Skeletal muscle tissue (tissue), 4 donors: ENCODE measurements around the gene ASCC3. TPM values are rescaled to one million over a fixed set of nuclear protein-coding genes. Genes with fewer than 3 reads are reported as not detected.

Experiments
- H3K27ac ChIP-seq: one replicate; pipeline ENCODE4 v1.7.0; 2013; ENCODE audit warnings: mild to moderate bottlenecking, low read depth, low read length, inconsistent platforms
- H3K27me3 ChIP-seq, 3 donors: one replicate each; pipeline ENCODE4 v1.7.0; 2013; ENCODE audit warnings: low read length in 3 of 3; ENCODE audit not compliant: control insufficient read depth in 3 of 3, insufficient read depth in 3 of 3
- H3K36me3 ChIP-seq, 3 donors: one replicate each; pipeline ENCODE4 v1.7.0; 2013; ENCODE audit warnings: low read length in 3 of 3; ENCODE audit not compliant: control insufficient read depth in 3 of 3, insufficient read depth in 3 of 3
- H3K4me1 ChIP-seq, 3 donors: one replicate each; pipeline ENCODE4 v1.7.0; 2013; ENCODE audit warnings: low read length in 3 of 3, mild to moderate bottlenecking in 3 of 3; ENCODE audit not compliant: control insufficient read depth in 3 of 3, insufficient read depth in 3 of 3
- H3K4me3 ChIP-seq, 3 donors: one replicate each; pipeline ENCODE4 v1.7.0; 2013; ENCODE audit warnings: low read length in 3 of 3
- H3K9ac ChIP-seq, 3 donors: one replicate each; pipeline ENCODE4 v1.7.0; 2013; ENCODE audit warnings: low read length in 3 of 3, mild to moderate bottlenecking in 3 of 3, moderate library complexity in 2 of 3, low read depth in 1 of 3
- H3K9me3 ChIP-seq, 3 donors: one replicate each; pipeline ENCODE4 v1.7.0; 2013; ENCODE audit warnings: low read length in 3 of 3; ENCODE audit not compliant: control insufficient read depth in 3 of 3
- total RNA-seq: library from RNA; depleted of rRNA; stranded (reverse); fragments of >200 nt; gene quantifications from one replicate; pipeline ENCODE4 v1.2.3, GENCODE V29; 2014
- donor health status: Osteomylitis.

The ASCC3 gene
- total RNA-seq, 1 donor from 2014 or later: 21.4 TPM

DNA sequence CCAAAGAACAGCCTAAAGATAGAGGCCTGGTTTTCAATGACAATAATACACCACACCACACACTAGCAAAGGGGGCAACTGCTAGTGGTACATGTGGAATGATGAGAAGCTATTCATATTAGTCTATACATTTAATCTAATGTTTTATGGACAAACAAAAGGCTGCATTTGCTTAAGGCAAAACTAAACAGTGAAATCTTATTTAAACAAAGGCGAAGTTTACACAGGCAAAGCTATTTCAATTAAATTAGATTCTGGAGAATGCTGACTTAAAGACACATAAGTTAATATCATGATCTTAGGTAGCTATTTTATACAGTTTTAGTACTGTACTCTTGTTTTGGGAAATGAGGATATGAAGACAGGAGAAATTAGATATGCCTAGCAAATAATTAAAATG, 362.5 kb downstream of the ASCC3 start:
- Histone ChIP-seq H3K27me3 (no peaks in the 10 kb centered on the region), H3K27ac (no peak overlapping the region), H3K9ac (no peak overlapping the region), H3K4me1 (peaks cover 0 to 6% (median 0%) of the 10 kb centered on the region in 3 donors), H3K4me3 (no peak overlapping the region), H3K36me3 (no peaks in the 10 kb centered on the region), H3K9me3 (no peaks in the 10 kb centered on the region)

DNA sequence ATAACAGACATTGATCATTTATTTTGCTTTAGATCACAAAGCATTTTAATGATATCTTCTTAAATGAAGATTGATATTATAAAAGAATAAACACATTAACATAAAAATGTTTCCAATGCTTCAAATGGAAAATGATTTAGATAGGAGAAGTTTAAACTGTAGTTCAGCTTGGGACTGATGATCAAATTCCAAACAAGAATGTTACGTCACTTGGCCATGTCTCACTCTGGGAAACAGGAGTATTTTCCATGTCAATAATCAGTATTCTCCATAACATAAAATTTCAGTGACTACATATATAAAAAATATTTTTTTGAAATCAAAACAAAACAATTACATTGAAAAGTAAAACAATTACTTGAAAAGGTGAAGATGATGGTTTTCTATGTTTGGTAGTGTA, 363.5 kb downstream of the ASCC3 start:
- Histone ChIP-seq H3K4me3 (no peak overlapping the region), H3K27me3 (no peaks in the 10 kb centered on the region), H3K4me1 (peaks cover 0 to 6% (median 0%) of the 10 kb centered on the region in 3 donors), H3K27ac (no peak overlapping the region), H3K9me3 (no peaks in the 10 kb centered on the region), H3K9ac (no peak overlapping the region), H3K36me3 (no peaks in the 10 kb centered on the region)

- Histone ChIP-seq H3K9ac (no peak overlapping the region), H3K27me3 (no peaks in the 10 kb centered on the region), H3K4me1 (peaks cover 0 to 6% (median 0%) of the 10 kb centered on the region in 3 donors), H3K4me3 (no peak overlapping the region), H3K36me3 (peaks cover 0 to 3% (median under 1%) of the 10 kb centered on the region in 3 donors), H3K9me3 (no peaks in the 10 kb centered on the region), H3K27ac (no peak overlapping the region)
Measured at GRCh38 chr6:100517106-100517505, 364.0 kb downstream of the ASCC3 start.

DNA sequence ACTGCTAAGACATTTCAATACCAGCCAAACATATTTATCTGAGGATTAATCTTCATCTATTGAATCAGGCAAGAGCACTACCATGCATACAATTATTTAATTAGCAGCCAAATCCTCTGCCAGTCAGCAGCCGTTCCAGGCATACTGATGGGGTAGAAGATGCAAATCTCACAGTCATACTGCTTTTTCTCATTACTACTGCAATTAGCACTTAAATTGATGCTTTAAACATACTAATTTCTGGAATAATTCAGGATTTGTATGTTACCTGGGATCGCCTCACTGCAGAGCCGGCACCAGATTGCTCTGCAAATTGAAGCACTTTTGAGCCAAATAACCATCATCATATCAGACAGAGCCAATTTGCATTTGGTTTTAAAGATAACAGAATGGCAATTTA, 366.5 kb downstream of the ASCC3 start:
- Histone ChIP-seq H3K4me3 (no peak overlapping the region), H3K27me3 (no peaks in the 10 kb centered on the region), H3K4me1 (peaks cover 0 to 6% (median 0%) of the 10 kb centered on the region in 3 donors), H3K9ac (no peak overlapping the region), H3K36me3 (peaks cover 0 to 10% (median 3%) of the 10 kb centered on the region in 3 donors), H3K27ac (no peak overlapping the region), H3K9me3 (no peaks in the 10 kb centered on the region)

DNA sequence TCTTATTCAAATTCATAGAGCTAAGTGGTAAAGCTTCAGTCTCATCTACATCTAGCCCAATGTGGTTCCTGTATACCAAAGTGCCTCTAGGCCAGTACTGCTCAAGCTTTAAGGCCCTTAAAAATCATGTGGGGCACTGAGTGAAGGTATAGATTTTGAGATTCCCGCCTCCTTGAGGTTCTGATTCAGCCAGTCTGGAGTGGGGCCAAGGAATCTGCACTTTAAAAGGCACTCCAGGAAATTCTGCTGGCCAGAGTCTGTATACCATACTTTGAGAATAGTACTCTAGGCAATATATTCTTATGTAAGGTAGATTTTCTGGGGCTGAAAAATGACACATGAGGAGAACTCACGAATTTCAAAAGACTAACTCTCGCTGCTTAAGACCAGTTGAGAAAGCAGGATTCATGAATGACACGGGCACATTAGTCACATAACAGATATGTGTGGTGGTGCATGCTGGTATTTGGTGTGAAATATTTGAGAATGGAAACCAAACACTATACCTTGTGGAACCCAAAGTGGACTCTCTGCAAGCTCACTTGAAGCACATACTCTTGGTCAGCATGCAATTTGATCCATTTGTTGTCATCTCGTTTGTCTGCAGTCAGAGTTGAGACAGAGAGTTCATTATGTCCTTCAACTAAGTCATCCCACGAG, 368.8 kb downstream of the ASCC3 start:
- no peak overlapping the region for H3K9ac ChIP-seq
- peaks cover 0 to 3% (median 0%) of the 10 kb centered on the region in 3 donors for H3K4me1 ChIP-seq
- no peaks in the 10 kb centered on the region for H3K9me3 ChIP-seq
- no peak overlapping the region for H3K27ac ChIP-seq
- H3K36me3 ChIP-seq: peaks cover 0 to 10% (median 10%) of the 10 kb centered on the region in 3 donors
- no peak overlapping the region for H3K4me3 ChIP-seq
- H3K27me3 ChIP-seq: no peaks in the 10 kb centered on the region

DNA sequence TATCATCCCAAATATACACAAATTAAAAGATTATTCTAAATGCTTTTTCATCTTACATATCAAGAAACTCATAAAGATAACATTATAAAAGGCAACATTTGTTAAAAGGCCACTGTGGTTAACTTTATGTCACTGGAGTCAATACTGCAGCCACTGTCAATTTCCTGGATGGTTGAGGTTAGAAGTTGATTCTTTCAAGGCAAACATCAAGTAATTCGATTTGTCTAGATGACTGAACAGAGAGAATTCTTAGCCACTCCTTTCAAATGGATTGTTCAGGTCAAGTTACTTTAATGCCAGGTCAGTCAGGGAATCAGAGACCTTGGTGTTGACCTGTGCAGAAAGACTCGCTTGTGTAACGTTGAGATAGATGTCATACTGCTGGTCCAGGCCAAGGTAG, 372.0 kb downstream of the ASCC3 start:
- no peaks in the 10 kb centered on the region for H3K4me1 ChIP-seq
- H3K36me3 ChIP-seq: peaks cover 0 to 10% (median 10%) of the 10 kb centered on the region in 3 donors
- no peak overlapping the region for H3K27ac ChIP-seq
- H3K9me3 ChIP-seq: no peaks in the 10 kb centered on the region
- no peak overlapping the region for H3K4me3 ChIP-seq
- H3K9ac ChIP-seq: no peak overlapping the region
- no peaks in the 10 kb centered on the region for H3K27me3 ChIP-seq

DNA sequence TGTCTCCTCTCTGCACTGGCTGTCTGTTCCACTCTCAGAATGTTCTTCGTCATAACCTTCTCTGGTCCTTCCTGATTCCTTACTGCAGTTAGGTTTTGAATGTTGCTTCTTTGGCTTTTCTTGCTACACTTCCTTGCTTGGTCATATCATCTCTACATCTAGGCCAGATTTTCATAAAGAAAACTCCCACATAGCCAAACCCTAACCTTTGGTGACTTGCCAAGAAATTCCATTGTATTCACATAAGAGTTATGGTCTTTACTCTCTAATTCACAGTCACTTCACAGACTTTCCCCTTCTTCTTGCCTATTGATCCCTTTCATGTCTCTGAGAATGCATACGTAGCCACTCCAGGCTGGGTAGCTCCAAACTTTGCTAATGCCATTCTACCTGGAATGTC, 374.5 kb downstream of the ASCC3 start:
- H3K36me3 ChIP-seq: peaks cover 0 to 7% (median 5%) of the 10 kb centered on the region in 3 donors
- H3K27ac ChIP-seq: no peak overlapping the region
- H3K4me3 ChIP-seq: no peak overlapping the region
- H3K27me3 ChIP-seq: no peaks in the 10 kb centered on the region
- H3K9me3 ChIP-seq: no peaks in the 10 kb centered on the region
- H3K4me1 ChIP-seq: no peaks in the 10 kb centered on the region
- H3K9ac ChIP-seq: no peak overlapping the region

GRCh38 chr6:100504786-100505737, 376.1 kb downstream of the ASCC3 start:
- no peak overlapping the region for H3K4me3 ChIP-seq
- no peaks in the 10 kb centered on the region for H3K9me3 ChIP-seq
- H3K27ac ChIP-seq: no peak overlapping the region
- no peaks in the 10 kb centered on the region for H3K4me1 ChIP-seq
- no peak overlapping the region for H3K9ac ChIP-seq
- H3K36me3 ChIP-seq: peaks cover 0 to 7% (median 0%) of the 10 kb centered on the region in 3 donors
- H3K27me3 ChIP-seq: no peaks in the 10 kb centered on the region

- Histone ChIP-seq H3K4me3 (no peak overlapping the region), H3K4me1 (no peaks in the 10 kb centered on the region)
Measured at GRCh38 chr6:100503043-100503705, 378.0 kb downstream of the ASCC3 start.

More at GRCh38 chr6:100503043-100503705, 378.0 kb downstream of the ASCC3 start:
- Histone ChIP-seq H3K9ac (no peak overlapping the region), H3K27me3 (no peaks in the 10 kb centered on the region), H3K27ac (no peak overlapping the region), H3K36me3 (no peaks in the 10 kb centered on the region), H3K9me3 (no peaks in the 10 kb centered on the region)
